ENCODE data around the gene HOXA6.

Gene HOXA6

GRCh38 chr7:27137640-27138315 is 9.8 kb downstream of the HOXA6 start:
- DNase-seq, result no peak

DNA sequence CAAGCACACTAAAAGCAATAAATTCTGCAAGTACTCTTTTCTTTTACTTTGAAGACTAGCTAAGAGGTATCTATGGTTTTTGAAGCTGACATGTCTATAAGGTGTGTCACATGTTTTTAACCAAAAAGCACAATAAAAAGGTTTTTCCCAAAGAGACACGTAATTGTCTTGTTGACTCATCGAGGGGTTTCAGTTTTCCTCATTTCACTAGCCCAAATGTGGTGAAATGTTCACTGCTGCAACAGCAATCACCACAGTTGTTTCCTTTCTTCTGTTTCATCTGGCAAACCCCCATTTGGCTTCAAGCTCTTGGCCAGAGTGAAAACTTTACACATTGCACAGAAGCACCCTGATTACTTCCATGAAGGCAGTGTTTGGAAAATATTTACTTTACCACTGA is 13.2 kb downstream of the HOXA6 start:
- DNase-seq, result no peak

- DNase-seq, result no peak
These were observed 14.0 kb downstream of the HOXA6 start for GRCh38 chr7:27133409-27134231.

DNA sequence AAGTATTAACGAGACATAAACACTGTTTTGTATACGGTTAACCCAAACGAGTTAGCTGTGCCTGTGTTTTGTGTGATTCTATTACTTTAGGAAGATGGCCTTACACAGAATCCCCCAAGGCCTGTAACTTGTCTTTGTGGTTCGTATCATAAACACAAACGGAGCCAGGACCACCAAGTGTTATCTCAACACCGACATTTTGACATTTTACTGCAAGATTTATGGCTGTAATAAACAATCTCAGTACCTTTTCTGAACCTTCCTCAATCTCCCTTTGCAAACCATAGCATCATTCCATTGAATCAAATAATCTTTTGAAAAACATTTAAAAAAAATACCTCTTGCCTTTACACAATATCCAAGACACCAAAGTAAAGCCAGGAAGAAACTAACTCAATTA is 14.6 kb downstream of the HOXA6 start:
- no peak for DNase-seq

GRCh38 chr7:27132214-27132613 is 15.4 kb downstream of the HOXA6 start:
- no peak for DNase-seq

DNA sequence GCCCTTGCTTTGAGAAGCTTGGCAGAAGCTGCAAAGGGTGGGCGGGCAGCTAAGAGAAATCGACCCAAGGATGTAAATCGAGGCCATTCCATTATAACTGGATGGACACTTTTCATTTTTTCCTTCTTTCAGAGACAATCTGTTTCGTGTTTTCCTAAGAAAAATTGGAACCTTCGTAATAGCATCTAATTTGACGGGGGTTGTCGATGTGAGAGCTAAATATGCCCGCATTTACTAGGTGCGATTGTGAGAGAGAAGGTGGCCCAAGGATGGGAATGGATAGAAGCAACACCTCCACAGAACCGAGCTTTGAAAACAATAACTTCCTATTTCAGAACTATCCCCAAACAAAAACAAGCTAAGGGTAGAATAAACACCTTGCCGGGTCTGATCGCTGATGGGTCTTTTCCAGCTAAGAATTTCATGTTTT is 16.2 kb downstream of the HOXA6 start:
- no peak for DNase-seq

DNA sequence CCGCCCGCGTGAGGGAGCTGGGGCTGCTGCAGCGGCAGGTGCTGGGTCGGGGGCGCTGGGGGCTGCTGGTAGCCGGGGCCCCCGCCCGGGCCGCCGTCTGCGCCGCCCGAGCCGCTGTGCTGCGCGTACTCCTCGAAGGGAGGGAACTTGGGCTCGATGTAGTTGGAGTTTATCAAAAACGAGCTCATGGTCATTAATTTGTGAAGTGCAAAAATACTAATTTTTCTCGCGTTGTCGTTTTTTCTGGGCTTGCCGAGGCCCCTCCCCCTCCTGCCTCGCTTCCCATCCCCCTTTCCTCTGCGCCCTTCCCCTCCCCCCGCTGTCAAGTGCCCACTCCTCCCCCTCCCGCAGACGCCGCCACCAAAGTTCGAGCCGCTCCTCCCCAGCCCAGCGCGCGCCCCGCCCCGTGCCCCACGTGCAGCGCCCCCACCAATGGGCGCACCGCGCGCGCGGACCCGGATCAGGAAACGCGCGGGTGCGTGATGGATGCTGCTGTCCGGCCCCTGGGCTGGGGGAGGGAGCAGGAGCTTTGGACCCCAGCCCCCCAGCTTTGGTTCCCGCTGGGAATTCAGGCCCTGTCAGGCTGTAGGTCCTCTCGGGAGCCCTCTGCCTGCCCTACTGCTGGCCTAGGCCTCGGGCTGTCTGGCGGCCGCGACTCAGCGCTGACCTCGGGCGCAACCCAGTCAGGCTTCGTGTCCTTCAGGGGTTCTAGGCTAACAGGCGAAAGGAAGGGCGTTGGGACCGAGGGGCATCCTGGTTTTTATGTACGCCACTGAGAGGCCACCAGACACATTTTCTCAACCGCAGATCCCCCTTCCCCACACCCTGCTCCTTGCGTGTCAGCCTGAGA is 16.8 kb downstream of the HOXA6 start, which contains the start of gene HOXA4:
TSS of gene HOXA4 (minus strand) at position 218 of the 850 bp plus-strand sequence. CDS start at position 194, 24 bp downstream.
- DNase-seq, result peak; percentile 87

DNA sequence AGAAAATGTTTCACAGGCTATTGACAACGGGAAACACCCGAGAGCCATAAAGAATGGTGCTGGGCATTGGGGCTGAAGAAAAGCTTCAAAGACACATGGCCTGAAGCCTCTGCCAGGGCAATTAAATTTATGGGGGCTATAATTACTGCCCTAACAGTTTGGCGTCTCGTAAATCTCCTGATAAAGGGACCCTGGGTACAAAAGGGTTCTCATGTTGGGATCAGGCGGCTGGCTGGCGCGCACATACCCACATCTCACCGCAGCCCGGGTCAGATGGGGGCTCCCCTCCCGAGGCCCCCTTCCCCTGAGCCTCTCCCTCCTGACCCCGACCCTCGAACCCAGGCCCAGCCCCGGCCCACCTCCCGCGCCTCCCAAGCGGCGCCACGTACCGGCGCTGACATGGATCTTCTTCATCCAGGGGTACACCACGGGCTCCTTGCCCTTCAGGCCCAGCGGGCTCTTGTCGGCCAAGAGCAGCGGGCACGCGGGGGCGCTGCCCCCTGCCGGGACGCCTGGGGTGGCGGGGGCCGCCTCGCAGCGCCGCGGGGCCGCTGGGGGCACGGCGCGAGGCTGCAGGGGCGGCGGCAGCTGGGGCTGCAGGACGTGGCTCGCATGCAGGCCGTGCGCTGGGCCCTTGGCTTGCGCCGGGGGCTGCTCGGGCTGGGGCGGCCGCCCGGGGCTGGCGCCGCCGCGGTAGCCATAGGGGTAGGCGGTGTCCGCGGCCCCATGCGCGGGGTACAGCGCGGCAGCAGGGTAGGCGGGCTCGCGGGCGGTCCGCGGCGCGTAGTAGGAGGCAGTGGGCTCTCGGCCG is 17.6 kb downstream of the HOXA6 start:
- no peak for DNase-seq

DNA sequence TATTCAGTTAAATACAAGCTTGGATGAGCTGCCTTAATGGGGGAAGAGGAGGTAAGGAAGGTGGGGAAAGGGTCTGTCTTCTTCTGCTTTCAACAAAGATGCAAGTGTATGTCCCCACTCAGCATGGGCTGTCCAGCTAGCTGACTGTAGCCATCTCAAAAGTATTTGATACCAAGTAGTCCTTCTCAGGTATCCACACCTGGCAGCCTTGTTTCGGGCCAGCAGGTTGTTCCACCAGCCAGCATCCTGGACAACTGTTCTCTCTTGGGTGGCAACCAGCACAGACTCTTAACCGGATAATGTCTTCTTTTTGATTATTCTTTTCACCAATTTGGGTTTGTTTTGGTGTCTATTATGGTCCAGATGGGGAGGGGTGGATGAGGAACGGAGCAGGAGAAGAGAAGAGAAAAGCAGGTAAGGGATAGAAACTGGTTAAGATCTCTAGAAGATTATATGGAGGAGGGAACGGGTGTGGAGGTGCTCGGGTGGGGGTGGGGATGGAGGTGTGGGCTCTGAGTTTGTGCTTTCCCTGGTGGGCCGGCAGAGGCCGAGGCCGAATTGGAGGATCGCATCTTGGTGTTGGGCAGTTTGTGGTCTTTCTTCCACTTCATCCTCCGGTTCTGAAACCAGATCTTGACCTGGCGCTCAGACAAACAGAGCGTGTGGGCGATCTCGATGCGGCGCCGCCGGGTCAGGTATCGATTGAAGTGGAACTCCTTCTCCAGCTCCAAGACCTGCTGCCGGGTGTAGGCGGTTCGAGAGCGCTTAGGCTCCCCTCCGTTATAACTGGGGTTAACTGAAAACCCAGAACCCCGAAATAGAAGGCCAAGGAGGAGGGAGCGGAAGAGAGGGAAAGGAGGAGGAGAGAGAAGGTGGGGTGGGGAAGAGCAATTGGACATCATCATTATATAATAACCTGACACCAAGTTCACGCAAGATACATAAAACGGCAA is 18.5 kb downstream of the HOXA6 start:
- DNase-seq, result no peak

GRCh38 chr7:27128034-27128433 is 19.5 kb downstream of the HOXA6 start:
- no peak for DNase-seq

- DNase-seq, result no peak
These were observed 20.8 kb downstream of the HOXA6 start for GRCh38 chr7:27126596-27127327.

DNA sequence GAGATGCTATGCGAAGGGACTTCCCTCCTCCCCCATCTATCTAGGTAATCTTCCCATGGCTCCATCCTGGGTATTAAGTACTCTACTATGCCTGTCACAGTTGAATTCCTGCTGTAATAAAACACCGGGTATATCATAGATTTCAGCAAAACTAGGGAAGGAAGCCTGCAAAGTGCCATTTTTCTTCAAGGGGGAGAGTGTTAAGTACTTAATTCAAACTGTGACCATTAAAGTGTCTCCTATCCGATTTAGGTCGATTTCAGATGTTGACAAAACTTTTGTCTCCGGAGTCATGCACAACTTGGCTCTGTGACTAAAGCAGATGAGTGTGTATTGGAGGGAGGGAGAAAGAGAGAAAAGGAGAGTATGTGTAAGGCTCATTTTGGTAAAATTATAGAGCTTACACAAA is 21.6 kb downstream of the HOXA6 start:
- no peak for DNase-seq

DNA sequence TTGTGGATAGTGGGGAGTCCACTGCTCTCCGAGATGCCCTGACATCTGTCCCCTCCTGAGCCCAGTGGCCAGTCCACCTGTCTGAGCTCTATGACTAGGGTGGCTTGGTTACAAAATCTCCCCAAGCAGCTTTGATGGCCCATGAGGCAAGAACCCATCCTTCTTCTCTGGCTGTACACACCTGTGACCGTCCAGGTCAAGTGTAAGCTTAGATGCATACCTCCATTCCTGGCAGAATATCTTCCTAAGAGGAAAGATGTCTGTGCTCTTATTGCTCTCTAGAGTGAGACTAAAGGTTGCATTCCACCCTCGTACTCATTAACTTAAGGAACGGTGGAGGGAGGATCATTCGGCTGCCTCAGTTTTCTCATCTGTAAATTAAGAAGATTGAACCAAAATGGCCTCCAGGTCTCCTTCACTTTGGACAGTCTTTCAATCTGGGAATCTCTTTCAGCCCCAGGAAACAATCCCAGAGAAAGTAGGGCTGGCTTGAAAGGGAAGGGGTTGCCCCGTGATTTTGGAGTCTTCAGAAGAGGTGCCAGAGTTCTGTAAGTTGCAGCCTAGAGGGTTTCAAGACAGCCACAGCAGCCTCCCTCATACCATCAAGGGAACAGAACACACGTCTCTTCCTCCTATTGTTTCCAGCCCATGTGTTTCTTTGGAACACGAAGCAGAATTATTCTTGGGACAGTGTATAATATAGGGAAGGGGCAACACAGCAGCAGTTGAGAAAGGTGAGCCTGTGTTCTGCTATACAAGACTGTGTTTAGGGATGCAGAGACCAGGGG is 22.5 kb downstream of the HOXA6 start:
- DNase-seq, result no peak

GRCh38 chr7:27124096-27124901 is 23.3 kb downstream of the HOXA6 start:
- no peak for DNase-seq

- DNase-seq, result no peak
These were observed 24.0 kb downstream of the HOXA6 start for GRCh38 chr7:27123477-27124053.

- DNase-seq, result no peak
These were observed 24.5 kb downstream of the HOXA6 start for GRCh38 chr7:27123007-27123476.

- no peak for DNase-seq
These were observed 25.3 kb downstream of the HOXA6 start for GRCh38 chr7:27122077-27122910.

All from CD4-positive, alpha-beta T cell treated with Interleukin-15 for 1 hour (primary cell).